Upper lobe of left lung (tissue), 6 donors: ENCODE results near the gene TCERG1L. TPM values are rescaled to one million over a fixed set of nuclear protein-coding genes. Genes with fewer than 3 reads are reported as not detected.

ENCODE experiments used
- ATAC-seq, 2 donors: fragments of 200-7000 bp; cut with Tn5 transposase; one replicate each; pipeline ENCODE4 v1.9.1; 2022; ENCODE audit warnings: mild to moderate bottlenecking in 2 of 2, moderate library complexity in 2 of 2; ENCODE audit not compliant: low FRiP score in 2 of 2
- DNase-seq, 2 donors: peaks; one replicate each; pipeline ENCODE4 v3.0.0-alpha.2; 2019 to 2020
- H3K27ac ChIP-seq, 4 donors: fragments of 200-600 bp; sonication (generic); one replicate each; pipeline ENCODE4 v1.5.1; 2016 to 2019
- H3K27me3 ChIP-seq, 4 donors: fragments of 200-600 bp; sonication (generic); one replicate each; pipeline ENCODE4 v1.5.1; 2017 to 2019
- H3K36me3 ChIP-seq, 4 donors: fragments of 200-600 bp; sonication (generic); one replicate each; pipeline ENCODE4 v1.5.1; 2016 to 2019
- H3K4me1 ChIP-seq, 4 donors: fragments of 200-600 bp; sonication (generic); one replicate each; pipeline ENCODE4 v1.5.1; 2018 to 2019
- H3K4me3 ChIP-seq, 4 donors: fragments of 200-600 bp; sonication (generic); one replicate each; pipeline ENCODE4 v1.5.1; 2017 to 2019; ENCODE audit warnings: mild to moderate bottlenecking in 2 of 4, moderate library complexity in 1 of 4
- H3K9me3 ChIP-seq, 4 donors: fragments of 200-600 bp; sonication (generic); one replicate each; pipeline ENCODE4 v1.5.1; 2018 to 2019
- EP300 ChIP-seq, 4 donors: sonication (generic); formaldehyde crosslinking; IDR thresholded peaks; one replicate each; pipeline ENCODE4 v1.5.1; 2017; ENCODE audit warnings: antibody characterized with exemption in 4 of 4, control low read depth in 2 of 4
- POLR2A ChIP-seq, 4 donors: fragments of 450-650 bp; IDR thresholded peaks; one replicate each; pipeline ENCODE4 v1.5.1; 2016 to 2017; ENCODE audit warnings: antibody characterized with exemption in 4 of 4, mild to moderate bottlenecking in 2 of 4
- POLR2AphosphoS5 ChIP-seq, 2 donors: sonication (generic); formaldehyde crosslinking; IDR thresholded peaks; one replicate each; pipeline ENCODE4 v1.5.1; 2017; ENCODE audit warnings: antibody characterized with exemption in 2 of 2
- WGBS, 2 donors: methylation state at CpG; one replicate each; pipeline ENCODE4 v1.1.5; 2017 to 2018; 5-methylcytosine and 5-hydroxymethylcytosine counted together
- total RNA-seq, 6 donors: library from RNA; depleted of rRNA in 4 of 6; stranded (reverse); fragments of >200 nt in 4 of 6; gene quantifications; one replicate each; pipeline versions ENCODE4 v1.1.0 to v1.2.1, GENCODE V29; 2016 to 2021
- TF ChIP-seq, protein P1 (sequence below), 6 experiments: fragments of 450-650 bp in 4 of 6; fragments of 200-600 bp in 2 of 6; sonication (generic) in 2 of 6; IDR thresholded peaks; one replicate each; pipeline ENCODE4 v1.5.1; 2016 to 2019; ENCODE audit warnings: antibody characterized with exemption in 6 of 6
- donor health status: DM: no; HTN: no; CAD: no; lungs with moderate emphysema.
- donor health status: DM: no; HTN: yes; CAD: no; lungs with severe emphysema.

Gene TCERG1L
- total RNA-seq, 6 donors from 2014 or later = 0.10 TPM; not detected in 5

DNA sequence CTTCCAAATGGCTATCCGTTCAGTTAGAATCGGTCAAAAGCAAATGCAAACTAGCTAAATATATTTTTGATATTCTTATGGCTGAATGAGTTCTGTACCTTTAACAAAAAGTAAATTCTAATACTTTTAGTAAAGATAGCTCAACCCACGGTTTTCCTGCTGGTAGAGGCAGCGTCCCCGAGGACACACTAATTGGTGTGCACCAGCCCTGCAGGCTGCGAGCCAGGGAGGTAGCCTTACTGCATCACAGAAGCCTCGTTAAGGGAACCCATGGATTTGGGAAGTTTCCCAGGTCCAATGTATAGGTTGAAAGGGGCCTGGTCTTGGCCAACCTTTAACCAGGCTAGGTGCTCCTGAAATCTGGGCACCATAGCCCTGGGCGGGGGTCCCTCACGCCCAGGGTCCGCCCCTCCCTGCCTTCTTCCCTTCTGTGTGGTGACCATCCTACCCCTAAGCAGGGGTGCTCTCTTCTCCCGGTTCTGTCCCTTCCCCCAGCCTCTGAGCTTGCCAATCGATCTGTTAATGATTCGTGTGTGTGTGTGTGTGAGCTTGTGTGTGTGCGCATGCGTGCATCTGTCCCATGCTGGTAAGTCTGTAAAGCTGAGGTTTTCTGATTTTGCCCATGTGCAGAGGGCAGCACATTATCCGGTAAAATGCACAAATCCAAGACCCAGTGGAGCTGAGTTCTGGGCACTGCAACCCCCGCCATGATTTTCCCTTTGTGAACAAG, 191.7 kb downstream of the TCERG1L start:
- Histone ChIP-seq H3K36me3 (no peaks in the 10 kb centered on the region), H3K4me3 (no peak overlapping the region), H3K4me1 (no peaks in the 10 kb centered on the region), H3K27me3 (no peaks in the 10 kb centered on the region), H3K9me3 (no peaks in the 10 kb centered on the region), H3K27ac (no peak overlapping the region)
- 85 to 86% methylated on average over 16 to 17 of the region's 17 CpGs for WGBS, 2 donors
- ATAC-seq (no peak), DNase-seq (no peak)
- TF ChIP-seq, protein P1, sequence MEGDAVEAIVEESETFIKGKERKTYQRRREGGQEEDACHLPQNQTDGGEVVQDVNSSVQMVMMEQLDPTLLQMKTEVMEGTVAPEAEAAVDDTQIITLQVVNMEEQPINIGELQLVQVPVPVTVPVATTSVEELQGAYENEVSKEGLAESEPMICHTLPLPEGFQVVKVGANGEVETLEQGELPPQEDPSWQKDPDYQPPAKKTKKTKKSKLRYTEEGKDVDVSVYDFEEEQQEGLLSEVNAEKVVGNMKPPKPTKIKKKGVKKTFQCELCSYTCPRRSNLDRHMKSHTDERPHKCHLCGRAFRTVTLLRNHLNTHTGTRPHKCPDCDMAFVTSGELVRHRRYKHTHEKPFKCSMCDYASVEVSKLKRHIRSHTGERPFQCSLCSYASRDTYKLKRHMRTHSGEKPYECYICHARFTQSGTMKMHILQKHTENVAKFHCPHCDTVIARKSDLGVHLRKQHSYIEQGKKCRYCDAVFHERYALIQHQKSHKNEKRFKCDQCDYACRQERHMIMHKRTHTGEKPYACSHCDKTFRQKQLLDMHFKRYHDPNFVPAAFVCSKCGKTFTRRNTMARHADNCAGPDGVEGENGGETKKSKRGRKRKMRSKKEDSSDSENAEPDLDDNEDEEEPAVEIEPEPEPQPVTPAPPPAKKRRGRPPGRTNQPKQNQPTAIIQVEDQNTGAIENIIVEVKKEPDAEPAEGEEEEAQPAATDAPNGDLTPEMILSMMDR (IDR thresholded peaks at IDR 0.05) = no peak
- TF ChIP-seq EP300 (IDR thresholded peaks at IDR 0.05) (no peak), POLR2AphosphoS5 (IDR thresholded peaks at IDR 0.05) (no peak), POLR2A (IDR thresholded peaks at IDR 0.05) (no peak)

DNA sequence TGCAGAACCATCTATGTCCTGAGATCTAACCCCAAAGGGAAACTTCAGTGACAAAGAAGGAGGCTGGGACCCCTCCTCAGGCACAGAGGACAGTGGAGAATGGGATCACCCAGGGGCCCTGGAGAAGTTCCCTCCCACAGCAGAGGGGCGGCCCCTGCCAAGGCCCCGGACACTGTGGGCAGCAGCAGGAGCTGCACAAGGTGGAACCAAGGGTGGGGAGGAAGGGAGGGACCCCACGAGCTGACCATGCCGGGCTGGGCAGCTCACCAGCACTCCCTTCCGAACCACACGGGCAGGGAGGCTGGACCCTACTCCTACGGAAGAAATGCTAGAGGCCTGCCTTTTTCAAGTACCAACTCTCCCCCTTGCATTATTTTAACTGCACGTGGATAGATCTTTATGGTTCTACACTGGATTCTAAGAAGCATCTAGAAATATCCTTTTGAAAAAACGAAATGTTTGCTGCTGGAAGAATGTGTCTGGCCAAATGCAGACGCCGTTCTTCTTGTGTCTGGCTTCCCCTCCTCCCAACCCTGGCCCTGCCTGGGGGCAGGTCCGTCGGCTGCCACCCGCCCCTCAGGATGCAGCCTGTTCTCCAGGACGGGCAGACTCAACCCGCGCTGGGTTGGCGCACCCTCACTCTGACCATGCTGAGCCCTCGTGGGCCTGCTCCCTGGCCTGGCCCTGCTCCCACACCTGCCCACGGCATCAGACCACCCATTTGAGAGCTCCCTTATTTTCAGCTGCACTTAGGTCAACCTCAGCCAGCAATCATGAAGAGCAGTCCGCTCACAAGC, 193.9 kb downstream of the TCERG1L start:
- DNase-seq (no peak), ATAC-seq (no peak)
- Histone ChIP-seq H3K4me1 (no peaks in the 10 kb centered on the region), H3K27ac (no peak overlapping the region), H3K27me3 (no peaks in the 10 kb centered on the region), H3K9me3 (no peaks in the 10 kb centered on the region), H3K36me3 (no peaks in the 10 kb centered on the region), H3K4me3 (no peak overlapping the region)
- WGBS, 2 donors = 87 to 88% methylated on average over 18 to 21 of the region's 21 CpGs
- no peak for TF ChIP-seq EP300 (IDR thresholded peaks at IDR 0.05)

DNA sequence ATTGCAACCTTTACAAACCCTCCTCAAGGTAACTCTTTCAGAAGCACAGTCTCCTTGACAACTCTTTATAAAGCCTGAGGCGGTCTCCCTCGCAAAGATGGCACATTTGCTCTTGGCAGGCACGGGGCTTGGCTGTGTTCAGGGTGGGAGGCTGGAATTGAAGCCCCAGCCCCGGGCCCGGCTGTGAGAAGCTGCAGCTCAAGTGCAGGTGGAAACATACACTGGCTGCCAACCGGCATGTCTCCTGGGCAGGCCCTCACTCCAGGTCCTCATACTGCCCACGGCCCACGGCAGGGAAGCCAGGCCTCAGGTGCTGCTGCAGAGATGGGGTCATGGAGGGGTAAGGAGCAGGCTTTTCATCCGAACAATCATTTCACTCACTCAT, 194.5 kb downstream of the TCERG1L start:
- no peak overlapping the region for H3K27ac ChIP-seq
- no peaks in the 10 kb centered on the region for H3K27me3 ChIP-seq
- WGBS, 2 donors = 86 to 95% methylated on average over 9 of the region's 9 CpGs
- DNase-seq = no peak
- no peak for ATAC-seq
- H3K4me1 ChIP-seq = no peaks in the 10 kb centered on the region
- no peaks in the 10 kb centered on the region for H3K36me3 ChIP-seq
- TF ChIP-seq POLR2A (IDR thresholded peaks at IDR 0.05) = no peak
- no peak for TF ChIP-seq EP300 (IDR thresholded peaks at IDR 0.05)
- TF ChIP-seq POLR2AphosphoS5 (IDR thresholded peaks at IDR 0.05) = no peak
- TF ChIP-seq, protein P1 (IDR thresholded peaks at IDR 0.05) = no peak
- no peak overlapping the region for H3K4me3 ChIP-seq
- H3K9me3 ChIP-seq = no peaks in the 10 kb centered on the region

DNA sequence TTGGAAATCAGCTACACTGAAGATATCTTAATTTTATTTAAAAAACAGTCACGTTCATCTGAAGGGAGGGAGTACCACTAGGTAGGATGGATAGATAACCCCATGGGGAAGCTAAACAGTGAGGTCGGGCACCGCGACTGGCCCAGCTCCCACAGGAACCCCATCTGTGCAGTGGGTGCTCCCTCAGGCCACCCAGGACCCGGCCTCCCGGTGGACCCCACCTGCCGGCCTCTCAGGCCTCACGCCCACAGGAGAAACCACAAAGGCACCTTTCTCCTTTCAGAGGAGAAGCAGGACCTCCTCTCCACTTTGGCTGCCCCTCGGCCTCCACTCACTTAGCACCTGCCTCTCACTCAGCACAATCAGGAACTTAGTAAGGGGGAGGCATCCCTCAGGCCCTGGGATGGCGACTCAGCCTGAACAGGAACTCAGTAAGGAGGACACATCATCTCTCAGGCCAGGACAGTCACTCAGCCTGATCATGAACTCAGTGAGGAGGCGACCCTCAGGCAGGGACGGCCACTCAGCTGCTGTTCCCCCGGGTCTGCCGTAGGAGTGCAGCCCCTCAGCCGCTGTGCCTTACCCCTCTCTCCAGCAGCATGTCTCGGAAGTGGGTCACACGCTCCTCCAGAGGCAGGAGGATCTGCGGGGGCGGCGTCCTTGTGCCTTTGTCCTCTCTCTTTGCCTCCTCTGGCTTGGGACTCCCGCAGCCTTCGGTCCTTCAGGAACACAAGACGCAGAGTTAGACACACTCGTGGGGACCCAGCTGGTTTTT, 195.1 kb downstream of the TCERG1L start:
- Histone ChIP-seq H3K36me3 (no peaks in the 10 kb centered on the region), H3K27me3 (no peaks in the 10 kb centered on the region), H3K4me3 (no peak overlapping the region), H3K9me3 (no peaks in the 10 kb centered on the region), H3K4me1 (no peaks in the 10 kb centered on the region), H3K27ac (no peak overlapping the region)
- ATAC-seq (no peak), DNase-seq (no peak)
- TF ChIP-seq EP300 (IDR thresholded peaks at IDR 0.05) (no peak), POLR2A (IDR thresholded peaks at IDR 0.05) (no peak), POLR2AphosphoS5 (IDR thresholded peaks at IDR 0.05) (no peak)
- TF ChIP-seq, protein P1 (IDR thresholded peaks at IDR 0.05) = no peak
- WGBS, 2 donors = 90 to 93% methylated on average over 21 to 24 of the region's 24 CpGs

DNA sequence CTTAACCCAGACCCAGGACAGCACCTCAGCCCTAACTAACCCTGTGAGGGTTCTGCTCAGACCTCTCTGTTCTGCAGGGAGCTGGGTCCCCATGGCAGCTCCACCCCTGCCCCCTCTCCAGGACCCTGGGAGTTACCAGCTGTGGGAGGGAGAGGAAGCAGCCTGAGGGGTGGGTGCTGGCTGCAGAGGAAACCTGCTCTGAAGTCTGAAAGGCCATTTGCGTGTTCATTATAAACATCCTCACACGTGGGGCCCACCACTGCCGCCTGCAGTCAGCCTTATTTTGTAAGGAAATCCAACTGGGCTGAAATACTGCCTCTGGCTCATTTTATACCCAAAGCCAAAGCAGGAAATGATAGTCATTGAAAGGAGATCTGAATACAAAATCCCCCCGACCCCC, 195.7 kb downstream of the TCERG1L start:
- Histone ChIP-seq H3K4me1 (no peaks in the 10 kb centered on the region), H3K4me3 (no peak overlapping the region), H3K27me3 (no peaks in the 10 kb centered on the region), H3K9me3 (no peaks in the 10 kb centered on the region), H3K36me3 (no peaks in the 10 kb centered on the region), H3K27ac (no peak overlapping the region)
- no peak for TF ChIP-seq EP300 (IDR thresholded peaks at IDR 0.05)
- TF ChIP-seq, protein P1 (IDR thresholded peaks at IDR 0.05) = no peak
- TF ChIP-seq POLR2AphosphoS5 (IDR thresholded peaks at IDR 0.05) = no peak
- DNase-seq (no peak), ATAC-seq (no peak)
- 55% methylated on average over 4 of the region's 4 CpGs for WGBS, 2 donors
